T follicular helper cell (primary cell): Measurements from ENCODE around the gene TMPO.
"Not testable (repeated sequence)": the region's sequence is repeated elsewhere in the genome, so short reads cannot be mapped to it uniquely, and the experiment has no call there.

Experiments used
- DNase-seq: peaks from one replicate; pipeline ENCODE4 v3.0.0-alpha.2; 2020; ENCODE audit warnings: low read depth

The TMPO gene

DNA sequence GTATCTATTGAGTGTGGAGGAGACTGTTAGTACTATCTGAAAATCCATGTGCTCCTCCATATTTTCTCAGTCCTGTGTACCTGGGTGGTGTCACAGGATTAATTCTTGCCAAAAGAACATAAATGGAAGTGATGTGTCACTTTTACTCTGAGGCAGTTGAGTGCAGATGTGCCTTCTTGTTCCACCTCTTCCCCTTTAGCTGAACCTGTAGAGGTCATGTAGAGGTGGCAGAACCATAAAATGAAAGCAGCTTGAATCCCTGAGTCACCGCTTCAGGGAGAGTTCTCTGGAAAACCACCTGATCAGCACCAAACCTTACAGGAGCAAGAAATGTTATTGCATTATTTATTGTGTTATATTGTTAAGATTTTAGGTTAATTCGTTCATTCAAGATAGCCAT lies 63.4 kb downstream of the TMPO start:
- DNase-seq = no peak

DNA sequence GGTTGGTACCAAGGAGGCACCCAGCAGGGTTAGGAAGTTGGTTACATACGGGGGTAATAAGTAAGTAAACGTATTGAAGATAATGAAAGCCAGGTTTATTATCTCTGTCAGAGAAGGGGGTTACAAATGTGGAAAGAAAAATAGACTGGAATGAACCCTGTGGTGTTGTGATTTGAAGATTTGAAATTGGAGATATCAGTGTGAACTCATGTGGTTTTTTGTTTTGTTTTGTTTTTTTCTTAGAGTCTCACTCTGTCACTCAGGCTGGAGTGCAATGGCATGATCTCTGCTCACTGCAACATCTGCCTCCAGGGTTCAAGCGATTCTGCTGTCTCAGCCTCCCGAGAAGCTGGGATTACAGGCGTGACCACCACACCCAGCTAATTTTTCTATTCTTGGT lies 64.0 kb downstream of the TMPO start:
- no peak for DNase-seq

DNA sequence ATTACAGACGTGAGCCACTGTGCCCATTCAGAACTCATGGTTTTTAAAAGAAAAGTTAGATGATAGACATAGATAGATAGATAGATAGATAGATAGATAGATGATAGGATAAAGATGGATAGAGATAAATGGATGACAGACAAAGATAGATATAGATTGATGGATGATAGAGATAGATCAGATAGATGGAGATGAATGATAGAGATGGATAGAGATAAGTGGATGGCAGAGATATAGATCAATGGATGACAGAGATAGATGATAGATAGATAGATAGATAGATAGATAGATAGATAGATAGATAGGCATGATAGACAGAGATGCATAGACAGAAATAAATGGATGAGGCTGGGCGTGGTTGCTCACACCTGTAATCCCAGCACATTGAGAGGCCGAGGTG lies 64.4 kb downstream of the TMPO start:
- no peak for DNase-seq

DNA sequence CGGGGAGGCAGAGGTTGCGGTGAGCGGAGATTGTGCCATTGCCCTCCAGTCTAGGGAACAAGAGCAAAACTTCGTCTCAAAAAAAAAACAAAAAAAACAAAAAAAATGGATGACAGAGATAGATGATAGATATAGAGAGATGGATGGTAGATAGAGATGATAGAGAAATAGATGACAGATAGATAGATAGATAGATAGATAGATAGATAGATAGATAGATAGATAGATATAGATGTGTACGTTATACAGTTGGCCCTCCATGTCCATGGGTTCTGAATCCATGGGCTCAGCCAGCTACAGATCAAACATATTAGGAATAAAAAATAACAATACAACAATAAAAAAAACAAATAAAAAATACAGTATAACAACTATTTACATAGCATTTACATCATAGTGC lies 65.3 kb downstream of the TMPO start:
- DNase-seq = no peak

DNA sequence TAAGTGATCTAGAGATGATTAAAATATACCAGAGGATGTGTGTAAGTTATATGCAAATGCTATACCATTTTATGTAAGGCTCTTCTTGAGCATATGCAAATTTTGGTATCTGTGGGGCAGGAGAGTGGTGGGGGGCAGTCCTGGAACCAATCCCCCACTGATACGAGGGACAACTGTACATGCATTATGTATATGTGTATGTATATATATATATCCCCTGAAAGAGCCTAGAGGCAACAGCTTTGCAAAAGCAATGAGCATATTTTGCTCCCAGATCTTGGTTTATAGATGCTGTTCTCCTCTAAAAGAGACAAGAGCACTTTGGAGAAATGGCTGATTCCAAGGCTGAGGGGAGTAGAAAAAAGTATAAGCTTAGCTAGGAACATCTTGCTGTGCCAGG lies 65.7 kb downstream of the TMPO start:
- no peak for DNase-seq

DNA sequence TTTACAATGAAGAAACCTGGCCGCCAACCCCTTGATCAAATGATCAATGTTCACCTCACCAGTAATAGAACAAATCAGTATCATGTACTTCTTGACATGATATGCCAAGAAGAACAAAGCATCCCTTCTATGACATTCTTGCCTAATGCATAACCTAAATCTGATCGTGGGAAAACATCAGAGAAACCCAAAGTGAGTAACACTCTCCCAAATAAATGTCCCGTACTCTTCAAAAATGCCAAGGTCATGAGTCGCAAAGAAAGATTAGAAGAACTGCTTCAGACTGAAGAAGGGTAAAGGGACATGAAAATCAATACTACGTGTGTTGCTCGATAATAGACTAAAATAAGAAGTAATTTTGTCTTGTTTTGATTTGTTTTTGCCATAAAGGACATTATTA lies 66.7 kb downstream of the TMPO start:
- no peak for DNase-seq

DNA sequence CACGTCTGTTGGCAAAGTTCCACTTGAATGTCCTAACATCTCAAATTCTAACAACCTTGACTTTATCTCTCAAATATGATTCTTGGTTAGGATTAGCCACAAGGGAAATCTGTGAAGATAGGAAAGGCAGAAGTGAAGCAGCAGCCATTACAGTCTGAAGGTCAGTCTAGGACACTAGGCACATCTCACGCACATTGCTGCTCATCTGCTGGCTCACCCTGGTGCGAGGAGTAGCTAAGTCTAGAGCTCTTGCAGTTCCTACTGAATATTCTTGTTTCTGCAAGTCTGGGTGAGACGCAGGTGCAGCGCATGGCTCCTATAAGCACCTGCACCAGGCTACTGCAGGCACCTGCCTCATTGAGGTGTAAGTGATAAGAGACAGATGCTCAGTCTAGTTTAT lies 71.7 kb downstream of the TMPO start:
- DNase-seq = no peak

DNA sequence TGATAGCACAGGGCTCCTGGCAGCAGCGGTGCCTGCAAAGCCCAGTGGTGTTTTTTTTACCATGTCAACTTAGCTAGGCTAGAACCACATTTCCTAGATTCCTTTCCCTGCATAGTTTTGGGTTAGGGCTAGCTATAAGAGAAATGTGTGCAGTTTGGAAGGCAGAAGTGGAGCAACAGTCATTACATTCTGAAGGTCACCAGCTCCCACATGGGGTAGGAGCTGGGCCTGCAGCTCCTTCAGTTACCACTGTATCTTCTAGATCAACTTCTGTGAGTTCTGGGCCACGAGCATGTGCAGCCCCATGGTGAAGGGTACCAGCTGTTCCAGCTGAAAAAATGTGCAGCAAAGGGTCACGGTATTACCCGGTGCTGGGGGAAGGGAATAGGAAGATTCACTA lies 75.8 kb downstream of the TMPO start:
- no peak for DNase-seq

DNA sequence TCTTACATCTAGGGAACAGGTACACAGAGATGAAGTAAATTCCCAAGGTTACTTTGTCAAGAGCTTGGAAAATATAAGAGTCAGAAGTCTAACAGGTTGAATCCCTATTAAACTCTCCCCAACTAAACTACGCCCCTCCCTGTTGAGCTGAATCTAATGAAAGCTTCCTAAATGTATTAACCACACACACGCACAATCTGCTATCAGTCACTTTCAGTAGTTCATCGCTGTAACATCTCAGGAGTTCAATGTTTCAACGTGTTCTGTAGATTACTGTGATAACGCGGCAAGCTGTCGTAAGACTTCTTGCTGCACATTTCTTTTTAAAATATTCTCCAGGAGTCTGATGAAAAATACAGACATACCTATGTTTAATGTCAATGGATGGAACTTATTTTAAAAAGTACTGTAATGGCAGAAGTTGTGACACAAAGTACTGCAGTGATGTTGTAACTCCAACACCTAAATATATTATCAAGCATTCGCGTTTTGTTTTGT lies 77.5 kb downstream of the TMPO start:
- no peak for DNase-seq

DNA sequence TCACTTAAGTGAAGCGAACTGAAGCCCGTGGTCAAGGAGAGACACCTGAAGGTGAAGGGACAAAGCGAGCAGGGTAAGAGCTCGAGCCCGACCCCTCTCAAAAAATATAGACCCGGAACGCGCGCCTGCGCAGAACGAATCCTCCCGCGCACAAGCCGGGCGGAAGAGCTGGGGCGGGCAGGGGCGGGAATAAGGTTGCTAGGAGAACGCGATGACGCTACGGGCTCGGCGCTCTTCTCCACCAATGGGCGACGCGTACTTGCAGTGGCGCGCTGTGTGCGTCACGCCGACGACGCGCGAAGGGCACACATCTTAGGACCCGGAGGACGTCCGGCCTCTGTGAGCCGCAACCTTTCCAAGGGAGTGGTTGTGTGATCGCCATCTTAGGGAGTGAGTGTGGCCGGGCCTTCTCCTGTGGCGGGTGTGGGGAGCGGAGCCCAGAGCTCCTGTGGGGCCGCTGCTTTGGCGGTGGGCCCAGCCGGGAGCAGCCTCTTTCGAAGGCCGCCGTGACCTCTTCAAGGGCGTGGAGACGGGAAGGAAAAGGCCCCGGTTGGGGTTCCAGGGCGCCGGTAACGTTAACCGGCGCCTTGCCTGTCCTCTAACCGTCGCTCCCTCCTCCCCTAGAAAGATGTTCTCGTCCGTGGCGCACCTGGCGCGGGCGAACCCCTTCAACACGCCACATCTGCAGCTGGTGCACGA lies 78.1 kb downstream of the TMPO start, which contains the start of gene SLC25A3:
Gene SLC25A3, plus strand, starts transcription at position 336 of the 699 bp plus-strand sequence. Its CDS starts 293 bp downstream, at position 629.
- peak; percentile 92 for DNase-seq

DNA sequence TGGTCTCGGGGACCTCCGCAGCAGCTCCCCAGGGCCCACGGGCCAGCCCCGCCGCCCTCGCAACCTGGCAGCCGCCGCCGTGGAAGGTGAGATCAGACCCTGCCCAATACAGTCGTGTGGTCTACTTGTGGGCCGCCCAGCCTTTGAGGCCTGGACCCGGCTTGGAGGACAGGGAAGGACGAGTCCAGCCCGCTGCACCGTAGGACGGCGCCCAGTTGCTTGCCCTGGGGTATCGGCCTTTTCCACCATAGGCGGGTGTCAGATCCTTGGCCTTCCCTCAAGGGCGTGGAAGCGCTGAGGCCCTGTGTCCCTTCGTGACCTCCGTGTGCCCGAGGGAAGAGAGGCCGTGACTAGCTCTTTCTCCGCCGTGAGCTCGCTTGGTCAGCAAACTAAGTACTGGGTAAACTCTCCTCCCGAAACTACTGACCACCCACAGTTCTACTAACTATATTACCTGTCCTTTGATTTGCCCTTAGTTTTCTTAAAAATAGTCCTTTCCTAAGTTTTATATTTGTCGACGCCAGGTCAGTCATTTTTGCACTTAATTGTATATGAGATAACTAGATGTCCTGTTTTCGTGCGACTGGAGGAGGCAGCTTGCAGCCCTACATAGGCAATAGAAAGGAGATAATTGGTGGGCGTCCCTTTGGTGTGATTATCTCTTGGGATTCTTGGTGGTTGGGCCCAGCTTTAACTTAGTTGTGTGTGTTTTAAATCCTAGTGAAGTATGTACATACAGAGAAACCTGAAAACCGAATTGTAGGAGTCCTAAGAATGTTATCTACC lies 78.9 kb downstream of the TMPO start:
- DNase-seq = no peak

DNA sequence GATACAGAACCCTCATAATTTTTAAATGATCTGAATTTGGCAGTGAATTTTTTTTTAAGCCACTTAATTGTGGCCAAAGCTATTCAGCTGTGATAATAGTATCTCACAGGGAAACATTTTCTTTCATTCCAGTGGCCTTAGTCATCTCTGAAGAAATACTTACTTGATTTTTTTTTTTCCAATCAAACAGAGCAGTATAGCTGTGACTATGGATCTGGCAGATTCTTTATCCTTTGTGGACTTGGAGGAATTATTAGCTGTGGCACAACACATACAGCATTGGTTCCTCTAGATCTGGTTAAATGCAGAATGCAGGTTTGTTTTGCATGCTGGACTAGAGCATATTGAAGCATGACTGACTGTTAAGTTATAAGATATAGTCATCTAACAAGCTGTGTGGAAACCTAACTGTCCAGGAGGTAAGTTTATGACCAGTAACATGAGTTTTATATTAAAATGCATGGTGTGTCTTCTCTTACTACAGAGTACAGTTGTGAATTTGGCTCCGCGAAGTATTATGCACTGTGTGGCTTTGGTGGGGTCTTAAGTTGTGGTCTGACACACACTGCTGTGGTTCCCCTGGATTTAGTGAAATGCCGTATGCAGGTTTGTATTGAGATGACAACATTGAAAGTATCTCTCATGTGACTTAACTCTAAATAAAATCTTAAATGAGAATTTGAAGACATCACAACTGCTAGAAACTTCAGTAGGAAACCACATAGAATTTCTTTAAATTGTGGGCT lies 80.0 kb downstream of the TMPO start:
- DNase-seq = no peak

DNA sequence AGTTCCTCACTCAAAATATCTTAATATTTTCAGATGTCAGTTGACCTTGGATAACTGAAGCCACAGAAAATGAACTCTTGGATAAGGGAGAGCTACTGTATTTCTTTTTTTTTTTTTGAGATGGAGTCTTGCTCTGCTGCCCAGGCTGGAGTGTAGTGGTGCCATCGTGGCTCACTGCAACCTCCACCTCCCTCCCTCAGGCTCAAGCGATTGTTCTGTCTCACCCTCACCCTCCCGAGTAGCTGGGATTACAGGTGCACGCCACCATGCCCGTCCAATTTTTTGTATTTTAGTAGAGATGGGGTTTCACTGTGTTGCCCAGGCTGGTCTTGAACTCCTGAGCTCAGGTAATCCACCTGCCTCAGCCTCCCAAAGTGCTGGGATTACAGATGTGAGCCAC lies 81.9 kb downstream of the TMPO start:
- not testable (repeated sequence) for DNase-seq
